Stimulated activated CD8-positive, alpha-beta memory T cell treated with anti-CD3 and anti-CD28 coated beads, Interleukin-7, amount 100 ng/mL, for 48 hours (primary cell): ENCODE measurements around the gene PRPF6.

Source experiments
- DNase-seq, 2 donors: peaks; one replicate each; pipeline ENCODE4 v3.0.0-alpha.2; 2020; ENCODE audit warnings: low read depth in 1 of 2; ENCODE audit errors: extremely low read depth in 1 of 2

The PRPF6 gene

DNA sequence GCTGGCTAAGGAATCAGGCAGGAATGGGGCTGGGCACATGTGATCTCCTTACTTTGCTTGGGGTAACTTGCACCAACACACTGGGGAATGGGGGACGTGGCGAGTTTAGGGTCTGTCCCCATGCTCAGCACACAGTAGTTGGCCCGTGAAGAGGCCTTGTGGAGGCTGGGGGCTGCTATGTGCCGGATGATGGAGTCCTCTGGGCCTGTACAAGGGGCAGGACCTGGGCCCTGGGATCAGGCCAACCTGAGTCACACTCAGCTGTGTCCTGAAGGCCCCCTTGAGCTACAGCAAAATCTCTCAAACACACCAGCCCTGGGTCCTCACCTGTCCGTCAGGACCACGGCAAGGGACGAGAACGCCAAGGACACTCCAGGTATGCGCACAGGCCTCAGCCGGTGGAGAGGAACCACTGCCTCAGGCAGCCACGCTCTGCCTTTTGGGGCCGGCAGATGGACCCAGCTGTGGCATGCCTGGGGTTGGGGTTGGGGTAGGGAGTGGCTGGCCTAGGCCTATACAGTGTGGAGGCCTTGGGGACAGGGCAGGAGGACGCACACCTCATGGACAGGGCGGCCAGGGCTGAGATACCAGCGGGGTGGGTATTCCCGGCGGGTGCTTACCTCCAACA lies 35.8 kb upstream of the PRPF6 start:
- no peak for DNase-seq

DNA sequence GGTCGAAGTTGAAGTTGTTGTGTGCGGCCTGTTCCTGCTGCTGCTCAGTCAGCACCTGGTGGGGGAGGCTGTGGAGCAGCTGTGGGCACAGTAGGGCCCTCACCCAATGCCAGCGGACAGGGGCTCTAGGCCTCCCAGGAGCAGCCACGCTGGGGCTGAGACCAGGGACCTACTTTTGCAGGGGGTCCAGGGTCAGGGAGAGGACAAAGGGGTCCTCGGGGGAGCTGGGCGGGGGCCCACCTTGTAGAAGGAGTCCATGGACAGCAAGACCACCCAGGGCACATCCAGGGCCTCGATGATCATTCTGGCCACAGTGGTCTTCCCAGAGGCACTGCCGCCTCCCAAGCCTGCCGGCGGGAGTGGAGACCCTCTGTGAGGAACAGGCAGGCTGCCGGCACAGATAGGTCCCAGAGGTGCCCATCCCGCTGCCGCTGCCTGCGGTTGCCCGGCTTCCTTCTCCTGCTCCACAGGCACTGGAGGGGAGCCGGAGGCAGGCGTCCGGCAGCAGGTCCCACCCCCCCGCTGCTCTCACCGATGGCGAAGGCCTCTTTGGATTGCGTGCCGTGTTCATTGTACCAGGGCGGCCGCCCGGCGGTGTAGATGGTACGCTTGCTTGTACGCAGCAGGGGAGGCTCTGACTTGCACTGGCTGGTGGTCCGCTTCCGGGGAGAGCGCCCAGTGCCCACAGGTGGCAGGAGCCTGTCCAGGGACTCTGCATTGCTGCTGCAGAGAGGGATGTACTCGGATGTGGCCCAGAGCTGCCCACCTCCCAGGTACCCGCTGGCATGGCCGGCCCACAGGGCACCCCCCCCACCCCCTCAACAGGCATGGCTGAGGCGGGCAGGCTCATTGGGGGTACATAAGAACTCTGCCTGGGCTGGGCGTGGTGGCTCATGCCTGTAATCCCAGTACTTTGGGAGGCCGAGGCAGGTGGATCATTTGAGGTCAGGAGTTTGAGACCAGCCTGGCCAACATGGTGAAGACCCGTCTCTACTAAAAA lies 34.7 kb upstream of the PRPF6 start:
- DNase-seq, result no peak

DNA sequence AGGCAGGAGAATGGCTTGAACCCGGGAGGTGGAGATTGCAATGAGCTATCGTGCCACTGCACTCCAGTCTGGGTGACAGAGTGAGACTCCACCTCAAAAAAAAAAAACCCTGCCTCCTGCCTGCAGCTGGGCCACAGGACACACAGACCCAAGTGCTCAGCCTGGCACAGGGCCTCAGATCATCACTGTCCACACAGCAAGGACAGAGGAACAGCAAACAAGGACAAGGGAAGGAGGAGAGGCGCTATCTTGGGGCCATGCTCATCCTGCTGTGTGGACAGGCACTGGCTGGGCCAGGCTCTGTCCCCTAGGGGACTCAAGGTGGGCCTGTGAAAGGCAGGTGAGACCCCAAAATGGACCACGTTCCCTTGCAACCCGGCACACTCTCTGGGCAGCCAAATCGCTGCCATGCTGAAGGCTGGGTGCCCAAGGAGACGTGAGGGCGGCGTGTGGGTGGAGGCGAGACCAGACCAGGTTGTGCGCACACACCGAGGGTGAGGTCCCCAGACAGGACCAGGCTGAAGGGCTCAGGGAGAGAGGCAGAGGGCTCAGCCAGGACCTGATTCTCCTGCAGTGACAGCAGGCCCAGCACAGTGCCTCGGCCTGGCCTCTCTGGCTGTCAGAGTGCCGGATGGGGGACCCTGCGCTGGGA lies 33.8 kb upstream of the PRPF6 start:
- no peak for DNase-seq

DNA sequence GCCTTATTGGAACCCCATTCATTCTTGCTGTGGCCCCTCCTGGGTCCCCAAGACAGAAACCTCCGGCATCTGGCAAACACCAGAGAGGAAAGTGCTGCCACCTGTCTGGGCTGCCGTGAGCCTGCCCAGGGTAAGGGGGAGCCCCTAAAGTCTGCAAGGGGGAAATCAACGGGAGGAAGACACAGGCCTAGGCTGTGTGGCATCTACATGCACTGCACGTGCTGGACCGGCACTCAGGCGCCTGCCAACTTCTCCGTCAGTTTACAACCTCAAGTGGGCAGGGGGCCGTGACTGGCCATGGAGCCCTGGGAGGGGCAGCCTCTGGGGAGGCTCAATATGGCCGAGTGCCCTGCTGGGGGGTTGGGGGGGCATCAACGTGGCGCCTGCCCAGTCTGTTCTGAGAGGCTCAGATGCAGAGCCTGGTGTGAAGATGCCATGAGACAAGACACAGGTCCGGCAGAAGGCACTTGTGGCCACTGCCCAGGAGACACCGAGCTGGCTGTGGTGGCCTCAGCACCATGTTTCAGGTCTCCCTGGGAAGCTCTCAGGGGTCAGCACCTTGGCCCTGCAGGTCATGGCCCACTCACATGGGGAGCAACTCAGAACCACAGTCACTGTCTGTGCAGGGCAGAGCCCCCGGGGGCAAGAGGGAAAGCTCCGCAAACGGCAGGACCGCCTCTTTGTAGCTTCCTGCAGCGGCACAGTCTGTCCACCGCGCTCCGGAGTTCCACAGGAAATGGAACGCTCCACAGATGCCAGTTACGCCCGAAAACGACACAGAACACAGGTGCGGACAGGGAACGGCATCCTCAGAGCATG lies 33.1 kb upstream of the PRPF6 start:
- DNase-seq, result no peak

DNA sequence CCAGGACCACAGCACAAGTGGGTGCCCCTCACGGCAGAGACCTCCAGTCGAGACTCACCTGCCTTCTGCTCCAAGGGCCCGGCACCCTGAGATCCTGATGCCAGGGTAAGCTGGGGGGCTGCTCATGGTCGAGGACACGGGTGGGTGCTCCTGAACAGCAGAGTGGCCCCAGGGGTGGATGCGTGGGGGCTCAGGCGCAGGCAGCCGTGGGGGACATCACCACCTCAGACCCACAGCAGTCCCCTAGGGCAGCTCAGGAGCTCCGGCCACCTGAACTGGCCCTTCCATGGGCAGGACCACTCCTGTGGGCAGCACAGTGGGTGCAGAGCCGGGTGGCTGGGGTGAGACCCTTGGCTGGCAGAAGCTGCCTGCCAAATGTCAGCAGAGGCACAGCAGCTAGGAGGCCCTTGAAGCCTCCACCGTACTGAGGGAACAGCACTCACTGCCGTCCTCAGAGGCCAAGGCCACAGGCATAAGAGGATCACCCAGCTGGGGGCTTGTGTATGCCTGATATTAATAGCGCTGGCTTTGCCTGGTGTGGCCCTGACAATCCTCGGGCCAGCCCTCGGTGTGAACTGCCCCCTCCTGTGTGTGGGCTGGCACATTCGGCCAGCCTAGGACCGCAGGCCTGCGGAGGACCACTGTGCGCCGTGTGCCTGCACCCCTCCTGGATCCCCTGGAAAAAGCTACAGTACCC lies 30.1 kb upstream of the PRPF6 start:
- no peak for DNase-seq

DNA sequence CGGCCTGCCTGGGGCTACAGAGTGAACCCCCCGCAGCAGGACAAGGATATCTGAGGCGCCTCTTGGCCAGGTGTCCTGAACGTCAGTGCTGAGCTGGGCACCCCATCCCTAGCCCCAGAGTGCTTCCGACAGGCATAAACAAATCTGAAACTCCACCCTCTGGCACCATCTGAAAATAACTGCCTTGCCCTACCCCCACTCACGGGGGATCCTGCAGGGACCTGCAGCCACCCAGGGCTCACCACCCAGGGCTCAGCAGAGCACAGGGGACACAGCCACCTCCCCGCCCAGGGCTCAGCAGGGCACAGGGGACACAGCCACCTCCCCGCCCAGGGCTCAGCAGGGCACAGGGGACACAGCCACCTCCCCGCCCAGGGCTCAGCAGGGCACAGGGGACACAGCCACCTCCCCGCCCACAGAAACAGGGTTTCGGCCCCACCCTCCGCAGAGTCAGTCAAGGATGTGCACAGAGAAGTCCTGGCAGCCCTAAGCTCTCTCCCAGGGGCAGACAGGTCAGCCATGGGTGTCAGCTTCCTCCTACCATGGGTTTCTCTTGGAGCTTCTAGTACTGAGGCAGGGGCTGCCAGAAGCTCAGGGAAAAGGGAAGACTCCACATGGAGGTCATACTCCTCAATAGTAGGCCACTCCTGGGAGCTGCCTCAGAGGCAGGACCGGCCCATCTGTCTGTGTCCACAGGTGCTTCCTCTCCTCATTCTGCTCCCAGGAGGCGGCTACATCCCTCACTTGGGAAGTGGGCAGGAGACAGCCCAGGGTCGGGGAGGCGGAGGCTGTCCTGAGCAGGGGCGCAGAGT lies 29.3 kb upstream of the PRPF6 start:
- DNase-seq, result no peak

DNA sequence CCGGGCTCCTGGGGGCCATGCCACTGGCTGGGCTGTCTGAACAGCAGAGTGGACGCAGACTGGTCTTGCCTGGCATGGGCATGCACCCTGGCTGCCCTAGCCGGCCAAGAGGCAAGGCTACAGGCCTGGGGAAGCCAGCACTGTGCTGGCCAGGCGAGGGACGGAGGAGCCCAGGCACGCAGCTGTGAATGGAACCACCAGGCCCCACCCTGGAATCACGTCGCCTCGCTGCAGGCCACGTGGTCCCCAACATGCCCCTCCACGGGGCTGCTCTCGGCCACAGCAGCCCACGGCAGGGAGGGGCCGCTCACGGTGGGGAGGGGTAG lies 28.8 kb upstream of the PRPF6 start:
- DNase-seq, result no peak

DNA sequence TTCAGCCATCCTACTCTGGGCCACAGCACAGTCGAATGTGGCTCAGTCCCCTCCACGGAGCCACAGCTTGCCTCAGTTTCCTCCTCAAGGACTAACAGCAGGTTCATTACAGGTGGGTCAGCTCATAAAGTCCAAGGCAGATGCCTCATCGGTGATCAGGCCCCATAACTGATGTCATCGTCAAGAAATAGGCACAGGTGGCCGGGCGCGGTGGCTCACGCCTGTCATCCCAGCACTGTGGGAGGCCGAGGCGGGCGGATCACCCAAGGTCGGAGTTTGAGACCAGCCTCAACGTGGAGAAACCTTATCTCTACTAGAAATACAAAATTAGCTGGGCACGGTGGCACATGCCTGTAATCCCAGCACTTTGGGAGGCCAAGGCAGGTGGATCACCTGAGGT lies 28.2 kb upstream of the PRPF6 start:
- DNase-seq, result no peak

DNA sequence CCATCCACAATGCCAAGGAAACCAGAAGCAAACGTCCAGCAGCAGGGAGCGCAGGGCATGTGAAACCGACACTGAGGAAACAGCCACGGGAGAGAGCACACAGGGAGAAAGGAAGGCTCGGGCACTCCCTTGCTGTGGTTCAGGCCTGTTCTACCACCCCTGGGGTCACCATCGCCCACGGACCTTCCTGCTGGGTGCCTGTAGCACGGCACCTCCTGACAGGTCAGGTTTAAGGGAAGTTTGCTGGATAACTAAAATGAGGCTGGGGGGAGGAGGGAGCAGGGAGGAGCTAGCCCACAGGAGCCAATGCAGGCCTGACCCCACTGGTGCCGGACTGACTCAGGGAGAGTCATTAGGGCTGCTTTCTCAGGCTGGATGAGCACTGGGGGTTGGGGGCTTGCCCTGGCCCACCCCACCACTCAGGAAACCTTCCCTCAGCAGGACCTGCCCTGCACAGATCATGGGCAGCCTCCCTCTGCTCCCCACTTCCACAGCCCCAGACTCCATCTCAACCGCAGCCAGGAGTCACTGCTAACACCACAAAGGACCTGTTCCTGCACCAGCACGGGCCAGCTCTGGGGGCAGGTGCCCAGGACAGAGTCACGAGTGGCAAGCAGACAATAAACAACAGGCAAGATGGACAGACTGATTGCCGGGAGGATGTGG lies 27.0 kb upstream of the PRPF6 start:
- no peak for DNase-seq

DNA sequence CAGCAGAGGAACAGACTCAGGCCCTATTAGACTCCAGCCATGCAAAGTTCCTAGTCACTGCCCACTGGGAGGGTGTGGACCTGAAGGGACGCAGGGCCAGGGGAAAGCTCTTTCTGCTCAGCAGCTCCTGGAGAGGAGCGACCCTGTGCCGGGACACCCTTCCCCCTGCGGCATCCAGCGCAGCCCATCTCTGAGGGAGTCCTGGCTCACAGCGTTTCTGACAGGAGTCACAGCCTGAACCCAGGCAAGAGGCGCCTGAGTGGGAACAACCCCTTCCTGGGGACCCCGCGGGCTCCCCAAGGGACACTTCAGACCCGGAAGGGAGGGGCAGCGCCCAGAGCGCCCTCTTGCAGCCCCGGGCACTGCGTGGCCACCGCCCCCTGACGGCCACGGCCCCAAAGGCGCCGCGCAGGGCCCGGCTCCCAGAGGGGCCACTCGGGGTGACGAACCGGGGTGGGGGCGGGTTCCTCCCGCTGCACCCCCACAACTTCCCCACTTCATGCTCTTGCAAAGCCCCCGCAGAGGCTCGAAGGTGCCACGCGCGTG lies 25.6 kb upstream of the PRPF6 start:
- no peak for DNase-seq

DNA sequence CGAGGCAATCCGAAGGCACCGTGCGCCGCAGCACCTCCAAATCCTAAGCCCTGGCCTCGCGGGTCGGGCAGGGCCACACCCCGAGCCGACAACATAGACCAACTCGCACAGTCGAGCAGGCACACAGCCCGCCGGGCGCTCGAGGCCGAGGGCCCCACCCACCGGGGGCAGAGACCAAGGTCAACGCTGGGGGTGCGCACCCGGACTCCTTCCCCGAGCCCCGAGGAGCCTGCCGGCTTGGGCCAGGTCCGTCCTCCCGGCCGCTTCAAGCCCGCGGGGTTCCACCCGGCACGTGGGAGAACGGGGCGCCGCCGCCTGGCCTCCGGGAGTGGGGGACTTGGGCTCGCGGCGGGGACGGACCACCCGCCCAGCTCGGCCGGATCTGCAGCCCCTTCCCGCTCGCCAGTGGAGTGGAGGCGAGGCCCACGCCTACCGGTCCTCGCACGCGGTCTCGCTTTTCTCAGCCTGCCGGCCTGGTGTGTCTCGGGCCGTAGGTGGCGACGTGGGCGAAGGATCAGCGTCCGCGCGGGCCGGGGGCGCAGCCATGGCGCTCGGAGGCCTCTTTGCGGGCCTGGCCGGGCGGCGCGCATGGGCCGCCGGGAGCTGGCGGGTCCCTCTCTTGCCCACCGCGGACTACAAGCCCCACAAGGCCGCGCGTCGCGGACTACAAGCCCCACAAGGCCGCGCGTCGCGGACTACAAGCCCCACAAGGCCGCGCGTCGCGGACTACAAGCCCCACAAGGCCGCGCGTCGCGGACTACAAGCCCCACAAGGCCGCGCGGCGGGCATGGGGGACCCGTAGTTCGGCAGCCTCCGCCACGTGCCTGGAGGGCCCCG lies 24.9 kb upstream of the PRPF6 start, which contains the start of gene UCKL1:
Gene UCKL1 (minus strand): TSS at position 590 of the 837 bp plus-strand sequence. CDS start 44 bp downstream, at position 546.
- DNase-seq, result peak; percentile 78 to 81

DNA sequence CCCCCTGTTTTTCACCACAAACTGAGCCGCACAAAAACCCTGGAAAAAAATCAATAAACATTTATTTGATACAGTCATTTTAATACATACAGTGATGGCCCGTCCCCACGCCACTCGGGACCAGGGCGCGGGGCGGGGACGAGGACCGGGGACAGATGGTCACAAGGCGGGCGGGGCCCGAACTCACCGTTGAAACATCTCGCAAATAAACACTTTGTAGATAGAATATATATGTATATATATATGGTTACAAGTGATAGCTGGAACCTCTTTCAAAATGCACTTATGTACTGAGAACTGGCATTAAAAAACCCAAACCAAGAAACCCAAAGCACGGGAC lies 24.3 kb upstream of the PRPF6 start:
- DNase-seq, result no peak

DNA sequence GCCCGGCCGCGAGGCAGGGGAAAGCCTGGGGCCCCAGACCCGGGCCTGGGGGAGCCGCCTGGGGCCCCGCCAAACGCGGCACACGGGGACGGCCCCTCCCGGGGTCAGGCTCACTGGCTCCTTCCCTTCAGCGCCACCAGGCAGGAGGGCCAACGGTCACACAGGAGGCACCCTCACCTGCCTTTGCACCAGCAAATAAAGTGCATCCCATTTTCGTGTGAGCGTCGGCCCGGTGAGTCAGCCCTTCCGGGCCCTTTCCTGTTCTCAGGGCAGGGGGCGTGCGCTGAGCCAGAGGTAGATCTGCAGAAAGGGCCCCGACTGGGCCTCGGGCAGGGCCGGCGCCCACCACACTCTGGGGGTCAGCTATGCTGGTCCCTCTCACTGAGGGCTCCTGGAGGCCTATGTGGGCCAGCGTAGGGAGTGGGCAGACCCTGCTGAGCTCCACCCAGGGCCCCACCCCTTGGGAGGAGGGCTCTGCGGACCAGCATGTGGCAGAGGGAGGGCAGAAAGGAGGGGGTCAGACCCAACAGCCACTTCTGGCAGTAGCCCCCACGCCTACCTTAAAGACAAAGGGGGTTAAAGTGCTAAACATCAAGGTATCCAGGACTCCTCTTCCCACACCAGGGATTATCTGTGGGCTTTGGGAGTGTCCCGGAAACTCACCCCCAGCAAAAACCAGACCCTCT lies 23.8 kb upstream of the PRPF6 start:
- DNase-seq, result peak in 1 of 2 donors; percentile 51

DNA sequence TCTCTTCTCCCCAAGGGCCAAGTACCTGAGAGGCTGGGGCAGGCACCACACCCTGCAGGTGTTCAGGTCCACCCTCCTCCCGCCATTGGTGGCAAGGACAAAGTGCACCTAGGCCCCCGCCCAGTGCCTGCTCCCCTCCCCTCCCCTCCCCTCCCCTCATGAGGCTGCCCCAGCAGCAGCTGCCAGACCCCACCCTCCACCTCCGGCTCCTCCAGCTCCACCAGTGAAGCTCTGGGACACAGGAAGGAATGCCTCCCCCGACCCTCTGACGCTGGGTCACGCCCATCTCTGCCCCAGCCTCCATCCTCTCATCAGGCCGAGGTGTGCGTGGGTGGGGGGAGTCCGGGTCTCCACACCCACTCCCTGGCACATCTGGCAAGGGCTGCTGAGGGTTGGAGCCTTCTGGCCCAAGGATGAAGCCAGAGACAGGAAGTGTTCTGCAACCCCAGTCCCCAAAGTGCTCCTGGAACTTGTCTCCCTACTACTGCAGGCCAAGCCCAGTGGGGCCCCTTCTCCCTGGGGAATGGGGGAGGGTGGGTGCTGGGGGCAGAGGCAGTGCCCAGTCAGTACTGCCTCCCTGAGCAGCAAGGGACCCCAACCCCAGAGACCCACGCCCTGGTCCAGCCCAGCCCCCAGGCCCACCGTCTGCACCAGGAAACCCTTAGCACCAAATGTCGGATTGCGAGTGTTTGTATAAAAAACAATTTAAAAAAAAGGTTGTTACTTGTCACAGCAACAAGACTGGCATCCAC lies 23.1 kb upstream of the PRPF6 start:
- DNase-seq, result peak in 1 of 2 donors; percentile 46

DNA sequence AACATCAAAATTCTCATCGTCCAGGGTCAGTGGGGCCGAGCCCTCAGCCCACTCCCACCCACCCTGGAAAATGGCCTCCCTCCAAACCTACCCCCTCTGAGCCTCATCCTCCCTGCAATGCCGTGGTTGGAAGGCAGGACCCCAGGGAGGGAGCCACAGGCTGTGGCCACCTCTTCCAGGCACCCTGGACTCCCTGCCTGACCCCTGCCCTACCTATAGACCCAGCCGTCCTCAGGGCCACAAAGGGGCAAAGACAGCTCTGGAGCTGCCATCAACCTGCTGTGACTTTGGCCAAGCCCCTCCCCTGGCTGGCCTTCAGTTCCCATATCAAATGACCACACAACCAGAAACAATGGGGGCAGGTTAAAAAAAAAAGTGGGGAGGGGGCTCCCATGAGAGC lies 22.5 kb upstream of the PRPF6 start:
- no peak for DNase-seq

DNA sequence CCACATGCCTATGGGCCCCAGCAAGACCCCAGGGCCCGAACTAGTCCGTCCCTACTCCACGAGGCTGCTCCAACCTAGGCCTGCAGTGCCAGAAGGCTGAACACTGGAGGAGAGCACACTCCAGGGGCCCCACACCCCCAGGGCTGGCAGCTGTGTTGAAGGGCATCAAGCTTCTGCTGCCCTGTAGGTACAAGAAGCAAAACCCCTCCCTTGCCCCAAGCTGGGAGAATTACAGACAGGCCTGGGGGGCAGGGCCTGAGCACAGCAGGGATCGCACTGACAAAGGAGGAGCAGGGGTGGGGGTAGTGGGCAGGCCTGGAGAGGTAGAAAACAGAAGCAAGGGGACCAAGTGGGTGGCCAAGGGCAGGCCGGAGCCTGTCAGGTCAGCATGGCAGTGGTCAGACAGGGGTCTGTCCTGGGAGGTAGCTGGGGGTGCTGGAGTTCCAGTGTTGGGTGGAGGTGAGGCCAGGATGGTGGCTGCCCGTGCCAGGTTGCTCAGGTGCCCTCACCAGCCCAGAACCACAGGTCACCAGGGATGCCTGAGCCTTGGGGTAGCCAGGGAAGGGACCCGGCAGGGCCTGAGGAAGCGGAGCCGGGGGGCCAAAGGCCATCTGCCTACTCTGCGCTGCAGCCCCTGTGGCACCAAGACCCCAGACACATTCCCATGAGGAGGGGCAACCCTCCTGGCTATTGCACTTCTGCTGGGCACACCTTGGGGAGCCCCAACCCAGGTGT lies 21.8 kb upstream of the PRPF6 start:
- no peak for DNase-seq
